Spleen (tissue), 11 donors: ENCODE data around the gene ERGIC1. TPM values are rescaled to one million over a fixed set of nuclear protein-coding genes. Genes with fewer than 3 reads are reported as not detected.

Experiments used
- DNase-seq: peaks from one replicate; pipeline ENCODE4 v3.0.0-alpha.2; 2020
- H3K27ac ChIP-seq, 8 donors: fragments of 200-600 bp; sonication (generic) in 7 of 8; 1 replicate in 4 of 8; 2 replicates in 4 of 8; pipeline versions ENCODE4 v1.5.0 to v1.8.0; 2016 to 2021; ENCODE audit warnings: inconsistent platforms in 4 of 8, mild to moderate bottlenecking in 4 of 8, moderate library complexity in 1 of 8
- H3K27me3 ChIP-seq, 7 donors: fragments of 200-600 bp; sonication (generic) in 6 of 7; replicated peaks in 1 of 7; 1 replicate in 4 of 7; 2 replicates in 3 of 7; pipeline versions ENCODE4 v1.5.0 to v1.8.0; 2016 to 2021; ENCODE audit warnings: inconsistent platforms in 3 of 7, mild to moderate bottlenecking in 1 of 7
- H3K36me3 ChIP-seq, 6 donors: fragments of 200-600 bp; sonication (generic) in 5 of 6; 1 replicate in 4 of 6; 2 replicates in 2 of 6; pipeline versions ENCODE4 v1.5.0 to v1.8.0; 2016 to 2021; ENCODE audit warnings: inconsistent platforms in 2 of 6
- H3K4me1 ChIP-seq, 6 donors: fragments of 200-600 bp; sonication (generic) in 5 of 6; 1 replicate in 3 of 6; 2 replicates in 3 of 6; pipeline versions ENCODE4 v1.5.0 to v1.8.0; 2016 to 2021; ENCODE audit warnings: inconsistent platforms in 3 of 6
- H3K4me3 ChIP-seq, 8 donors: fragments of 200-600 bp; sonication (generic) in 7 of 8; 1 replicate in 4 of 8; 2 replicates in 4 of 8; pipeline versions ENCODE4 v1.5.0 to v1.8.0; 2016 to 2021; ENCODE audit warnings: inconsistent platforms in 4 of 8, mild to moderate bottlenecking in 4 of 8, moderate library complexity in 2 of 8
- H3K9me3 ChIP-seq, 8 donors: fragments of 200-600 bp; sonication (generic) in 7 of 8; 1 replicate in 4 of 8; 2 replicates in 4 of 8; pipeline versions ENCODE4 v1.5.0 to v1.8.0; 2016 to 2021; ENCODE audit warnings: inconsistent platforms in 4 of 8
- CTCF ChIP-seq, 11 experiments: fragments of 200-600 bp in 7 of 11; fragments of 450-650 bp in 4 of 11; sonication (generic) in 4 of 11; IDR thresholded peaks in 8 of 11; conservative IDR thresholded peaks in 3 of 11; 1 replicate in 7 of 11; 2 replicates in 4 of 11; pipeline versions ENCODE4 v1.4.0 to v1.8.0; 2016 to 2021; ENCODE audit warnings: antibody characterized with exemption in 11 of 11, inconsistent platforms in 4 of 11, mild to moderate bottlenecking in 1 of 11
- POLR2A ChIP-seq, 3 donors: fragments of 450-650 bp; IDR thresholded peaks; one replicate each; pipeline ENCODE4 v1.5.1; 2017; ENCODE audit warnings: antibody characterized with exemption in 3 of 3, mild to moderate bottlenecking in 1 of 3
- POLR2AphosphoS5 ChIP-seq, 3 donors: sonication (generic); formaldehyde crosslinking; IDR thresholded peaks; one replicate each; pipeline ENCODE4 v1.5.1; 2017; ENCODE audit warnings: antibody characterized with exemption in 3 of 3
- WGBS, 5 donors: extraction: QIAGEN DNeasy Blood & Tissue Kit in 3 of 5; methylation state at CpG; one replicate each; pipeline versions ENCODE4 v1.1.5 to v1.1.7; 2013 to 2018; 5-methylcytosine and 5-hydroxymethylcytosine counted together
- intact Hi-C: fragments of 100-400 bp; cut with DNase I; formaldehyde crosslinking; loops from one replicate; pipeline ENCODE4 v1.15.0; 2023; ENCODE audit warnings: low total_unique reads
- polyA plus RNA-seq, 3 donors: library from polyadenylated mRNA; stranded (reverse); fragments of 200-250 nt; gene quantifications; one replicate each; pipeline ENCODE4 v1.2.1, GENCODE V29; 2013
- total RNA-seq, 7 donors: library from RNA; depleted of rRNA in 3 of 7; stranded (reverse); fragments of >200 nt in 3 of 7; fragmentation: NEBNext Ultra II Directional in 4 of 7; extraction: Animal tissue kit (Norgen Biotek cat#: 25700) in 4 of 7; gene quantifications; one replicate each; pipeline versions ENCODE4 v1.1.0 to v1.2.1, GENCODE V29; 2016 to 2021
- donor health status: healthy with polysubstance abuse.
- donor health status: DM: no; HTN: no; CAD: no; lungs with moderate emphysema.
- donor health status: DM: no; HTN: no; CAD: no.
- donor health status: Bipolar disorder and iron deficiency.
- donor health status: healthy.
- donor health status: DM: no; HTN: no; CAD: no.
- donor health status: DM: yes; HTN: yes; CAD: no.

ERGIC1 gene
- total and polyA plus RNA-seq, 10 donors = 36.9 to 166 (median 125) TPM

- Histone ChIP-seq H3K36me3 (peaks cover 0 to 67% (median 15%) of the 10 kb centered on the region in 6 donors), H3K9me3 (no peaks in the 10 kb centered on the region), H3K4me1 (peaks cover 0 to 47% (median 24%) of the 10 kb centered on the region in 6 donors), H3K27me3 (no peaks in the 10 kb centered on the region), H3K4me3 (no peak overlapping the region), H3K27ac (peak overlapping the region in 4 of 8 donors; percentile 10 to 81 (median 50))
- no peak for DNase-seq
- WGBS, 5 donors = 64 to 90% (median 78%) methylated on average over 5 to 13 of the region's 13 CpGs
- no peak for TF ChIP-seq POLR2A (IDR thresholded peaks at IDR 0.05)
- TF ChIP-seq CTCF (IDR thresholded peaks at IDR 0.05 in 8 of 11, conservative IDR thresholded peaks at IDR 0.05 in 3 of 11) = no peak
- TF ChIP-seq POLR2AphosphoS5 (IDR thresholded peaks at IDR 0.05) = peak in 2 of 3 donors; percentile 38 to 40
- intact Hi-C loops = no loop called here
These were observed 70.7 kb downstream of the ERGIC1 start for GRCh38 chr5:172904643-172905345.

DNA sequence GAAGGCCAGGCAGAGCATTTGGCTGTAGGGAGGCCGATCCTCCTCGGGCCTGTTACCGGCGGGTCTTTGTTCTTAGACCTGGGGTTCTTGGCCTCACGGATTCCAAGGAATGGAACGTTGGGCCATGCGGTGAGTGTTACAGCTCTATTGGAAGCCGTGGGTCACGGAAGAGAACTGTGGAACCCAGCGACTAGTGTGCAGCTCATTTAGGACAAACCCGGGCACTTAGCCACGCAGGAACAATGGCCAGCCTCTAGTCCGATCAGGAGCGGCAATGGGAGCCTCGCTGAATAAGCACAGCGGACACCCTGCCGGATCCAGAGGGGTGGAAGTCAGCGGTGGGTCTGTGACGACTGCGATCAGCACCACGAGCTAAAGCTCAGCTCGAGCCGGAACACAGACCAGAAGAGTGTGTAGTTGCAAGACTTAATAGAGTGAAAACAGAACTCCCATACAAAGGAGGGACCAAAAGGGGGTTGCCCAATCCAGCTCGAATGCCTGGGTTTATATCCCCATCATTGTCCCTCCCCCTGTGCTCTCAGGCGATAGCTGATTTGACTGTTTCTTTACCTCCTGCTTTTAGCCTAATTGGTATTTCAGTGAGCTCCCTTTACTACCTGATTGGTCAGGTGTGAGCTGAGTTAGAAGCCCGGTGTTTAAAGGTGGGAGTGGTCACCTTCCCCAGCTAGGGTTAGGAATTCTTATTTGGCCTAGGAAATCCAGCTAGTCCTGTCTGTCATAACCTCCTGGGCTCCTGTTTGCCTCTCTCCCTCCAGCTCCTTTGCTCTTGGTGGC lies 71.5 kb downstream of the ERGIC1 start:
- no peak for DNase-seq
- H3K36me3 ChIP-seq = peaks cover 0 to 66% (median 8%) of the 10 kb centered on the region in 6 donors
- H3K27ac ChIP-seq = peak overlapping the region in 3 of 8 donors; percentile 10 to 81 (median 68)
- TF ChIP-seq POLR2AphosphoS5 (IDR thresholded peaks at IDR 0.05) = no peak
- TF ChIP-seq POLR2A (IDR thresholded peaks at IDR 0.05) = no peak
- TF ChIP-seq CTCF (IDR thresholded peaks at IDR 0.05 in 8 of 11, conservative IDR thresholded peaks at IDR 0.05 in 3 of 11) = no peak
- H3K27me3 ChIP-seq = no peaks in the 10 kb centered on the region
- 92 to 97% (median 94%) methylated on average over 25 to 26 of the region's 26 CpGs for WGBS, 5 donors
- H3K4me1 ChIP-seq = peaks cover 0 to 55% (median 24%) of the 10 kb centered on the region in 6 donors
- H3K4me3 ChIP-seq = no peak overlapping the region
- H3K9me3 ChIP-seq = no peaks in the 10 kb centered on the region
- intact Hi-C loops = no loop called here

- Histone ChIP-seq H3K4me3 (no peak overlapping the region), H3K27ac (peak overlapping the region in 2 of 8 donors; percentile 21 to 28), H3K4me1 (peaks cover 8 to 61% (median 26%) of the 10 kb centered on the region in 6 donors), H3K9me3 (no peaks in the 10 kb centered on the region), H3K36me3 (peaks cover 0 to 65% (median 5%) of the 10 kb centered on the region in 6 donors), H3K27me3 (no peaks in the 10 kb centered on the region)
- no peak for TF ChIP-seq CTCF (IDR thresholded peaks at IDR 0.05 in 8 of 11, conservative IDR thresholded peaks at IDR 0.05 in 3 of 11)
- TF ChIP-seq POLR2A (IDR thresholded peaks at IDR 0.05) = no peak
- no peak for TF ChIP-seq POLR2AphosphoS5 (IDR thresholded peaks at IDR 0.05)
- WGBS, 5 donors = 62 to 90% (median 76%) methylated on average over 5 to 6 of the region's 6 CpGs
- DNase-seq = no peak
- intact Hi-C loops = no loop called here
These were observed 72.4 kb downstream of the ERGIC1 start for GRCh38 chr5:172906436-172906835.

DNA sequence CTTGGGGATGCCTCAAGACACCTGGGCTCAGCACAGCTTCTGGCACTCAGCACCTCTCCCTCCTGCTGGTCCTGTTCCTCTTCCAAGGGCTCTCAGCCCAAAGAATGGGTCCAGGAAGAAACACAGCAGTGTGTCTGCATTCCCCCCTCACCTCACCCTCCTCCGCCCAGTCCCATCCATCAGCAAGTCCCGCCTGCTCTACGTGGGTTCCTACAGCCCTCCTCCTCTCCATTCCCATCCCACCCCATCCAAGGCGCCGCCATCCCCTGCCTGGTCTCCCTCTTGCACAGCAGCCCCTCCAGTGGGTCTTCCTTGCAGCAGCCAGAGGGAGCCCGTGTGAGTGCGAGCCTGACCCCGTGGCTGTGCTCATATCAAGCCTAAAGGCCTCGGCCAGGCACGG lies 72.8 kb downstream of the ERGIC1 start:
- Histone ChIP-seq H3K36me3 (peaks cover 0 to 64% (median 4%) of the 10 kb centered on the region in 6 donors), H3K9me3 (no peaks in the 10 kb centered on the region), H3K4me3 (no peak overlapping the region), H3K27me3 (no peaks in the 10 kb centered on the region), H3K4me1 (peaks cover 12 to 64% (median 30%) of the 10 kb centered on the region in 6 donors), H3K27ac (peak overlapping the region in 2 of 8 donors; percentile 21 to 28)
- intact Hi-C loops = no loop called here
- TF ChIP-seq CTCF (IDR thresholded peaks at IDR 0.05 in 8 of 11, conservative IDR thresholded peaks at IDR 0.05 in 3 of 11) (no peak), POLR2AphosphoS5 (IDR thresholded peaks at IDR 0.05) (peak in 1 of 3 donors; percentile 31)
- 74 to 89% (median 82%) methylated on average over 10 of the region's 10 CpGs for WGBS, 5 donors
- DNase-seq = no peak
